OCI-LY3 (cell line): ENCODE data around the gene NT5DC4.

Experiments used
- H2AFZ ChIP-seq: fragments of 200-600, 300-600 bp; shearing (Covaris generic); 2 replicates; pipeline ENCODE4 v1.6.0; 2014; ENCODE audit warnings: antibody characterized with exemption, low read depth, low read length
- H3K27ac ChIP-seq: fragments of 200-600, 300-600 bp; sonication (generic); 2 replicates; pipeline ENCODE4 v1.5.1; 2014; ENCODE audit warnings: mild to moderate bottlenecking, low read length, moderate library complexity, mixed read lengths
- H3K27me3 ChIP-seq: fragments of 200-600, 300-600 bp; sonication (generic); 2 replicates; pipeline ENCODE4 v1.6.1; 2014; ENCODE audit warnings: low read depth, low read length, mixed read lengths
- H3K36me3 ChIP-seq: fragments of 200-600, 300-600 bp; sonication (generic); replicated peaks from 2 replicates; pipeline ENCODE3; 2014; ENCODE audit warnings: low read depth, low read length, mixed read lengths
- H3K4me1 ChIP-seq: fragments of 300-600, 200-600 bp; sonication (generic); 2 replicates; pipeline ENCODE4 v1.6.1; 2014; ENCODE audit warnings: low read length, mixed read lengths
- H3K4me2 ChIP-seq: fragments of 200-600, 300-600 bp; sonication (generic); 2 replicates; pipeline ENCODE4 v1.6.1; 2014; ENCODE audit warnings: low read length, mixed read lengths
- H3K4me3 ChIP-seq: fragments of 300-600, 200-600 bp; sonication (generic); 2 replicates; pipeline ENCODE4 v1.5.1; 2014; ENCODE audit warnings: antibody characterized with exemption, mild to moderate bottlenecking, low read length, moderate library complexity
- H3K79me2 ChIP-seq: fragments of 300-600, 200-600 bp; shearing (Covaris generic); 2 replicates; pipeline ENCODE4 v1.6.1; 2014; ENCODE audit warnings: mild to moderate bottlenecking, low read length, mixed read lengths
- H3K9ac ChIP-seq: fragments of 300-600, 200-600 bp; shearing (Covaris generic); 2 replicates; pipeline ENCODE4 v1.6.0; 2014; ENCODE audit warnings: mild to moderate bottlenecking, low read length, moderate library complexity
- H3K9me3 ChIP-seq: fragments of 200-600, 300-600 bp; shearing (Covaris generic); 2 replicates; pipeline ENCODE4 v1.6.1; 2014; ENCODE audit warnings: low read length, mixed read lengths; ENCODE audit not compliant: insufficient read depth
- H4K20me1 ChIP-seq: fragments of 200-600, 300-600 bp; sonication (generic); 2 replicates; pipeline ENCODE4 v1.6.1; 2016; ENCODE audit warnings: low read length, mixed read lengths; ENCODE audit not compliant: insufficient read depth
- CTCF ChIP-seq: fragments of 200-600, 300-600 bp; sonication (generic); IDR thresholded peaks from 2 replicates; pipeline ENCODE4 v1.5.1; 2014; ENCODE audit warnings: antibody characterized with exemption, low read length, low read depth
- EZH2phosphoT487 ChIP-seq: fragments of 200-600 bp; shearing (Covaris generic); IDR thresholded peaks from 2 replicates; pipeline ENCODE4 v1.6.1; 2018; ENCODE audit warnings: antibody characterized with exemption, mixed run types, low read depth

NT5DC4 gene

GRCh38 chr2:112787294-112787693 lies 66.5 kb downstream of the NT5DC4 start:
- no peaks in the 10 kb centered on the region for H4K20me1 ChIP-seq

GRCh38 chr2:112787729-112788393 lies 67.0 kb downstream of the NT5DC4 start:
- TF ChIP-seq EZH2phosphoT487 (no peak), CTCF (no peak)
- H3K4me2 ChIP-seq, result no peak overlapping the region

More at GRCh38 chr2:112787294-112787693, 66.5 kb downstream of the NT5DC4 start:
- Histone ChIP-seq H3K4me3 (no peak overlapping the region), H2AFZ (no peak overlapping the region), H3K27me3 (no peaks in the 10 kb centered on the region), H3K4me2 (no peak overlapping the region), H3K9me3 (no peaks in the 10 kb centered on the region), H3K4me1 (peaks cover 28% of the 10 kb centered on the region), H3K36me3 (no peaks in the 10 kb centered on the region), H3K9ac (no peak overlapping the region), H3K79me2 (no peaks in the 10 kb centered on the region), H3K27ac (no peak overlapping the region)
- no peak for TF ChIP-seq CTCF
- no peak for TF ChIP-seq EZH2phosphoT487

GRCh38 chr2:112788653-112789052 lies 67.8 kb downstream of the NT5DC4 start:
- Histone ChIP-seq H3K36me3 (no peaks in the 10 kb centered on the region), H2AFZ (no peak overlapping the region), H3K27me3 (no peaks in the 10 kb centered on the region), H4K20me1 (no peaks in the 10 kb centered on the region), H3K4me1 (peaks cover 26% of the 10 kb centered on the region), H3K27ac (no peak overlapping the region), H3K4me3 (no peak overlapping the region), H3K9ac (no peak overlapping the region), H3K79me2 (no peaks in the 10 kb centered on the region), H3K4me2 (no peak overlapping the region), H3K9me3 (no peaks in the 10 kb centered on the region)
- no peak for TF ChIP-seq EZH2phosphoT487
- no peak for TF ChIP-seq CTCF

More at GRCh38 chr2:112787729-112788393, 67.0 kb downstream of the NT5DC4 start:
- peaks cover 26% of the 10 kb centered on the region for H3K4me1 ChIP-seq
- H3K9me3 ChIP-seq, result no peaks in the 10 kb centered on the region
- no peak overlapping the region for H3K9ac ChIP-seq
- no peak overlapping the region for H3K4me3 ChIP-seq
- H3K27ac ChIP-seq, result no peak overlapping the region
- no peak overlapping the region for H2AFZ ChIP-seq
- H3K36me3 ChIP-seq, result no peaks in the 10 kb centered on the region
- no peaks in the 10 kb centered on the region for H3K79me2 ChIP-seq
- no peaks in the 10 kb centered on the region for H4K20me1 ChIP-seq
- no peaks in the 10 kb centered on the region for H3K27me3 ChIP-seq
